ENCODE results near the gene CEMP1. TPM values are rescaled to one million over a fixed set of nuclear protein-coding genes. Genes with fewer than 3 reads are reported as not detected.

Gene CEMP1
- total and polyA plus RNA-seq, 10 of the 15 experiments (the other 5 are each of a cell fraction or from before 2014, with no cell fraction given), result 0.05 to 8.2 (median 1.5) TPM; not detected in 5

GRCh38 chr16:2486645-2487516 is 44.3 kb downstream of the CEMP1 start:
- in situ Hi-C loops (cut with MboI), result no loop called here
- Histone ChIP-seq H4K20me1 (ENCODE audit: control insufficient read depth, insufficient read depth) (no peaks in the 10 kb centered on the region), H3K4me2 (ENCODE audit: control insufficient read depth, insufficient read depth) (peak overlapping the region; percentile 50), H2AFZ (ENCODE audit: control insufficient read depth, low read depth, low read length) (peak overlapping the region; percentile 64), H3K9me3 (replicated peaks; ENCODE audit: control insufficient read depth, insufficient read depth, low read length) (no peaks in the 10 kb centered on the region), H3K4me1 (ENCODE audit: control insufficient read depth, insufficient read depth, low read length) (peaks cover 16% of the 10 kb centered on the region), H3K9ac (ENCODE audit: control insufficient read depth, insufficient read depth, low read length) (peak overlapping the region; percentile 39; the same call in 1 of the 2 replicates), H3K36me3 (ENCODE audit: control insufficient read depth in 2 of 2, insufficient read depth in 2 of 2, low read length in 1 of 2) (no peaks in the 10 kb centered on the region; a peak in 1 of 4 replicates), H3K4me3 (no peak overlapping the region), H3K27ac (ENCODE audit: control insufficient read depth, insufficient read depth) (no peak overlapping the region), H3K27me3 (replicated peaks in 1 of 2; ENCODE audit: control insufficient read depth in 2 of 2, insufficient read depth in 2 of 2, low read length in 1 of 2) (no peaks in the 10 kb centered on the region), H3K79me2 (ENCODE audit: control insufficient read depth, insufficient read depth, low read length) (no peaks in the 10 kb centered on the region)
- ChIA-PET SMC1A (ENCODE audit: uncharacterized antibody, unreplicated experiment) (interaction anchor here (0.8 to 2.1 kb wide), 7 partner anchors 8 to 237 kb away, joined by 3 to 9 read pairs (median 4); partner anchors contain the start of genes CCNF and TEDC2), RAD21 (ENCODE audit: unreplicated experiment) (interaction anchor here (0.9 to 3.8 kb wide), 8 partner anchors 9 to 292 kb away, joined by 3 to 21 read pairs (median 4); partner anchors contain the start of genes CCNF, NTN3, TBC1D24 and TEDC2), POLR2A (interaction anchor here (0.6 to 3.4 kb wide), 7 partner anchors 10 to 59 kb away, joined by 3 to 10 read pairs (median 5); partner anchors contain the start of genes CCNF and TBC1D24), CTCF (interaction anchor here (0.7 to 4.1 kb wide), 17 partner anchors 9 to 543 kb away, joined by 3 to 39 read pairs (median 4); partner anchors contain the start of genes CCNF, TBC1D24 and TEDC2)
- peak; percentile 98 for ATAC-seq
- DNase-seq (ENCODE audit: low read depth, low spot score), result peak; percentile 51
- peak; percentile 54 for FAIRE-seq
- intact Hi-C loops (cut with micrococcal nuclease; ENCODE audit: unreplicated experiment), result loop anchor here (5.0 kb wide), 1 partner anchor 145 kb away; the partner anchor contains the start of gene ABCA3
- WGBS (ENCODE audit: insufficient coverage, insufficient replicate concordance, low lambda C conversion rate, missing lambda C conversion rate), result 18% methylated on average over 28 of the region's 29 CpGs
- BruUV-seq (replicated peaks), result no TSS peak
- no peak for TF ChIP-seq RFX5 (IDR thresholded peaks at IDR 0.05; ENCODE audit: low read depth, low read length)
- TF ChIP-seq CHD2 (IDR thresholded peaks at IDR 0.05; ENCODE audit: borderline replicate concordance, low read depth, low read length), result no peak
- peak; percentile 60; the same call in 1 of the 2 replicates for TF ChIP-seq TCF12 (IDR thresholded peaks at IDR 0.05; ENCODE audit: low read depth, low read length)
- TF ChIP-seq NFYB (IDR thresholded peaks at IDR 0.05; ENCODE audit: insufficient read depth, low read depth, low read length), result no peak
- no peak for TF ChIP-seq SREBF1 (IDR thresholded peaks at IDR 0.05; ENCODE audit: low read length)
- peak; percentile 76; the same call in 1 of the 2 replicates for TF ChIP-seq RB1 (IDR thresholded peaks at IDR 0.05; ENCODE audit: borderline replicate concordance)
- TF ChIP-seq, protein P1, sequence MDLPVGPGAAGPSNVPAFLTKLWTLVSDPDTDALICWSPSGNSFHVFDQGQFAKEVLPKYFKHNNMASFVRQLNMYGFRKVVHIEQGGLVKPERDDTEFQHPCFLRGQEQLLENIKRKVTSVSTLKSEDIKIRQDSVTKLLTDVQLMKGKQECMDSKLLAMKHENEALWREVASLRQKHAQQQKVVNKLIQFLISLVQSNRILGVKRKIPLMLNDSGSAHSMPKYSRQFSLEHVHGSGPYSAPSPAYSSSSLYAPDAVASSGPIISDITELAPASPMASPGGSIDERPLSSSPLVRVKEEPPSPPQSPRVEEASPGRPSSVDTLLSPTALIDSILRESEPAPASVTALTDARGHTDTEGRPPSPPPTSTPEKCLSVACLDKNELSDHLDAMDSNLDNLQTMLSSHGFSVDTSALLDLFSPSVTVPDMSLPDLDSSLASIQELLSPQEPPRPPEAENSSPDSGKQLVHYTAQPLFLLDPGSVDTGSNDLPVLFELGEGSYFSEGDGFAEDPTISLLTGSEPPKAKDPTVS (IDR thresholded peaks at IDR 0.05; ENCODE audit: low read depth, low read length), result no peak
- TF ChIP-seq SPI1 (IDR thresholded peaks at IDR 0.05; ENCODE audit: borderline replicate concordance, insufficient read depth, low read depth, low read length), result peak; percentile 45; the same call in 1 of the 2 replicates
- no peak for TF ChIP-seq CEBPB (IDR thresholded peaks at IDR 0.05; ENCODE audit: borderline replicate concordance in 1 of 2, low read depth in 2 of 2, low read length in 2 of 2)
- TF ChIP-seq GABPA (IDR thresholded peaks at IDR 0.05; ENCODE audit: low read depth), result no peak
- TF ChIP-seq, protein P2, sequence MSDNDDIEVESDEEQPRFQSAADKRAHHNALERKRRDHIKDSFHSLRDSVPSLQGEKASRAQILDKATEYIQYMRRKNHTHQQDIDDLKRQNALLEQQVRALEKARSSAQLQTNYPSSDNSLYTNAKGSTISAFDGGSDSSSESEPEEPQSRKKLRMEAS (IDR thresholded peaks at IDR 0.05; ENCODE audit: low read depth, low read length), result 0 out of 2 replicates have a peak, but pooled peaks have one; percentile 21
- TF ChIP-seq EED (IDR thresholded peaks at IDR 0.05; ENCODE audit: low read depth), result peak; percentile 26; the same call in 1 of the 2 replicates
- TF ChIP-seq ZNF24 (IDR thresholded peaks at IDR 0.05), result no peak
- no peak for TF ChIP-seq HDAC2 (IDR thresholded peaks at IDR 0.05)
- peak; percentile 77; the same call in 1 of the 2 replicates for TF ChIP-seq SMARCA5 (IDR thresholded peaks at IDR 0.05)
- TF ChIP-seq NR2C2 (IDR thresholded peaks at IDR 0.05; ENCODE audit: borderline replicate concordance, control insufficient read depth, insufficient read length, low read depth), result no peak
- no peak for TF ChIP-seq MTA2 (IDR thresholded peaks at IDR 0.05; ENCODE audit: low read depth)
- TF ChIP-seq STAT1 (conservative IDR thresholded peaks at IDR 0.05), result no peak
- 0 out of 2 replicates have a peak, but pooled peaks have one; percentile 33 for TF ChIP-seq IRF4 (IDR thresholded peaks at IDR 0.05; ENCODE audit: low read depth, low read length)
- peak; percentile 90; the same call in 1 of the 2 replicates for TF ChIP-seq ZBTB33 (IDR thresholded peaks at IDR 0.05)
